Measurements from ENCODE around the gene TWF2.

Gene TWF2

DNA sequence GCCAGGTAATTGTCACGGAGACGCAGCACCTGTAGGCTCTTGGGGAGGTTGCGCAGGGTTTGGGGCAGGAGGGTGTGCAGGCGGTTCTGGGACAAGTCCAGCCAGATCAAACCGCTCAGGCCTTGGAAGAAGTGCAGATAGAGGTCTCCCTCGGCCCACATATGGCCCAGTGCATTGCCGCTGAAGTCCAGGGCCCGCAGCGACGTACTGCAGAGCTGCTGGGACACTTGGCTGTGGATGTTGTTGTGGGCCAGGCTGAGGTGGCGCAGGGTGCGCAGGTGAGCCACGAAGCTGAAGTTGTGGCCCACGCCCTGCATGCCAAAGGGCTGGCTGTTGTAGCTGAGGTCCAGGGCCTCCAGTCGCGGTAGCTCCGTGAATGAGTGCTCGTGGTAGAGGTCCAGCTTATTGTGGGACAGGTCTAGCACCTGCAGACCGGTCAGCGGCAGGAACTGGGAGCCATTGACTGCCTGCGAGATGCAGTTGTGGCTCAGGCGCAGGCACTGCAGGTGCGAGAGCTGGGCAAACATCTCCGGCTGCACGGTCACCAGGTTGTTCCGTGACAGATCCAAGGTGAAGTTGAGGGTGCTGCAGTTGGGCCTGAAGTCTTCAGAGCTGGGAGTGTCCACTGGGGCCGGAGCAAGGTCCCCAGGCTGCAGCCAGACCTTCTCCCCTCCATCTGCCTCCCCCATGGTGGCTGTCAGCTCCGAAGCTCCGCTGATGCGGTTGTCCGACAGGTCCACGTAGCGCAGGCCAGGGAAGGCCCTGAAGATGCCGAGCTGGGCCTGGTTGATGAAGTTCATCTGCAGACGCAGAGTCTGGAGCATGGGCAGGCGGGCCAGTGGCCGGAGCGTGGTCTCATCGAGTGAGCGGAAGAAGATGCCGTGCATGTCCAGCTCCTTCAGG, 16.4 kb downstream of the TWF2 start:
- DNase-seq (ENCODE audit: low read depth in 2 of 2), result no peak

DNA sequence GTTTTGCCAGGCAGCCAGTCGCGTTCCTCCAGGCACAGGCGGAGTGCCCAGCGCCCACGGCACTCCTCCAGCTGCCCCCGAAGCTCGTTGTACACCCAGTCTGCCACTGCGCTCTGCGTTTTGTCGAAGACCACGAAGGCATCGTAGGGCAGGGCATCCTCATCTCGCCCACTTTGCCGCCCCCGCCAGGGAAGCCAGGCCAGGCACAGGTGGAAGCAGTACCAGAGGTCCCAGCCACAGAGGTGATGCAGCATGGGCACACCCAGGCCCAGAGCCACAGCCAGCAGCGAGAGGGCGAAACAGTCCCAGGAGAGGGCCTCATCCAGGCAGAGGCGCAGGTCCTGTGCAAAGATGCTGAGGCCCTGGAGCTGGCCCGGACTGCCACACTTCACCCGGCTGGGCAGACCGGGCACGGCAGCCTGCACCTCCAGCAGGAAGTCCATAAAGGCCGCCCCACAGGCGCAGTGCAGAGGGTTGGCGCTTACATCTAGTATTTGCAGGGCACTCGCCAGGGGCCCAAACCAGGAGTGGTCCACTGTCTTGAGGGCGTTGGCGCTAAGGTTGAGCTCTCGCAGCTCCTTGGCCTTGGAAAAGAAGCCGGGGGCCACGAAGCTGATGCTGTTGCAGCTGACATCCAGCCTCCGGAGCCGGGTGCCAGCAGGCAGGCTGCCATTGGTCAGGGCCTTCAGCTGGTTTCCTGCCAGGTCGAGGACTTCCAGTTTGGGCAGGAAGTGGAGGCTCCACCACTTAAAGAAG, 17.2 kb downstream of the TWF2 start:
- DNase-seq (ENCODE audit: low read depth in 2 of 2), result no peak

DNA sequence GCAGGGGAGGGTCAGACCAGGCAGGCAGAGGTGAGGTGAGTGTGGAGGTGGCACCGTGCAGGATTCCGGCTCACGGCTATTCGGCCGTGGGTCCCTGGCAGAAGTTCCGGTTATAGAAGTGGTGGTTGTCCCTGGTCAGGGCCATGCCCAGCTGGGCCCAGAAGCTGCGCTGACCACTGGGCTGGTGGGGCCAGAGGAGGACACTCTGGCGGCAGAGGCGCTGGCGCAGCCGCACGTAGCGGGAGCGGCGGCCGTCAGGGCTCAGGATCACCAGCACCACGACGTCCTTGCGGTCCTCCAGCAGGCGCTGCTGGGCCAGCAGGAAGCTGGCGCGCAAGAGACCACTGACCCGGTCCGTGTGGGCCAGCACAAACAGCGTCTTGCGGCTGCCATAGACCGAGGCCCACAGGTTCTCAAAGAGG, 17.8 kb downstream of the TWF2 start:
- no peak for DNase-seq (ENCODE audit: low read depth in 2 of 2)

DNA sequence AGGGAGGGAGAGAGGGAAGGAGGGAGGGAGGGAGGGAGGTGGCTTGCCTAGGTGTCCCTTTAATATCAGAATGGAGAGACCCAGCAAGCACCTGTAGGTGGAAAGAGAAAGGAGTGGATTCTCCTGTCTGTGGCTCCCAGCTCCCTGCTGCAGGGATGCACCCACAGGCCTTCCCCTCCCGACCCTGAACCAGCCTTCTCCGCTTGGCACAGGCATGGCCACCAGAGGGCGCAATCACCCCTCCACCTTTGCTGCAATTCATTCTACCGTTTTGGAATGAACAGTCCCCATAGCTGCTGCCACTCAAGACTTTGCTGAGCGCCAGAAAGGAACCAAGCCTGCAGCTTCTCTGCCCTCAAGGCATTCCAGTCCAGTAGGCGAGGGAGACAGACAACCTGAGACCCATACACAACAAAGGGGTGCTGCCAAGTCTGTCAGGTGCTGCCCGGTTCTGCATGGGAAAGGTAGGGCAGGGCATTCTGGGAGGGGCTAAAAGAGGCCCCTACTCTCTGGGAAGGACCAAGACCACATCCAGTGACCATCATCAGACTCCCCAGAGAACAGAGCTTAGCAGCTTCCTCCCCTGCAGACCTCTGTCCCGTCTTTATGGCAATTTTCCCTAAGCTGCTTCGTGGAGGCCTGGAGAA, 18.5 kb downstream of the TWF2 start:
- DNase-seq (ENCODE audit: low read depth in 2 of 2), result peak; percentile 76 to 87

- no peak for DNase-seq (ENCODE audit: low read depth in 2 of 2)
Measured at GRCh38 chr3:52218937-52219650, 19.9 kb downstream of the TWF2 start.

DNA sequence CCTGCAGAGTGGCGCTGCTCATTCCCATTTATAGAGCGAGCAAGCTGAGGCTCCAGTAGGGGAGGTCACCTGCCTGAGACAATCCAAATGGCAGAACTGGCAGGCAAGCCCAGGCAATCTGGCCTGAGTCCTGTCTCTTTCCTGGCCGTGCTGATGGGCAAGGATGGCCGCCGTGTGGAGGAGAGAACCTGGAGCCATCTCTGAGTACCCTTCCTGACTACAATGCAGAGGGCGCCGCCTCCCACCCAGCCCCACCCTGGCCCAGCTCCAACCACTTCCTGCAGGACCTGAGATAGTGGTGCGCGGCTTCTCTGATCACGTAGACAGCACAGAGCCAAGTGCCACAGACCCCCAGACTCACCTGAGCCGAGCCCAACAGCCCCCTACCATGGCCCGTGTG, 20.5 kb downstream of the TWF2 start:
- DNase-seq (ENCODE audit: low read depth in 2 of 2), result no peak

- DNase-seq (ENCODE audit: low read depth in 2 of 2), result no peak
Measured at GRCh38 chr3:52218026-52218425, 20.9 kb downstream of the TWF2 start.

DNA sequence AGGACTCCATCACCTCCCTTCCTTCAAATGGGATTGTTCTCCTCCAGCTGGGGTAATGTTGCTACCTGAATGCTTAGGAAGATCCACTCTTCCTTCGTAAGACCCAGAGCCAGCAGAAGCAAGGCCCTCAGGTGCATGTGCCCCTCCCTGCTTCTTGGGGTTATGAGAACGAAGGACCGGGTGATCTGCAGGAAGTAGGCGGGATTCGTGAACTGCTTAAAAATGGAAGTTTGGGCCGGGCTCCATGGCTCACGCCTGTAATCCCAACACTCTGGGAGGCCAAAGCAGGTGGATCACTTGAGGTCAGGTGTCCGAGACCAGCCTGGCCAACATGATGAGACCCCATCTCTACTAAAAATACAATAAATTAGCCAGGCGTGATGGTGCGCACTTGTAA, 21.6 kb downstream of the TWF2 start:
- DNase-seq (ENCODE audit: low read depth in 2 of 2), result no peak

- DNase-seq (ENCODE audit: low read depth in 2 of 2), result no peak
Measured at GRCh38 chr3:52216585-52217408, 22.2 kb downstream of the TWF2 start.

DNA sequence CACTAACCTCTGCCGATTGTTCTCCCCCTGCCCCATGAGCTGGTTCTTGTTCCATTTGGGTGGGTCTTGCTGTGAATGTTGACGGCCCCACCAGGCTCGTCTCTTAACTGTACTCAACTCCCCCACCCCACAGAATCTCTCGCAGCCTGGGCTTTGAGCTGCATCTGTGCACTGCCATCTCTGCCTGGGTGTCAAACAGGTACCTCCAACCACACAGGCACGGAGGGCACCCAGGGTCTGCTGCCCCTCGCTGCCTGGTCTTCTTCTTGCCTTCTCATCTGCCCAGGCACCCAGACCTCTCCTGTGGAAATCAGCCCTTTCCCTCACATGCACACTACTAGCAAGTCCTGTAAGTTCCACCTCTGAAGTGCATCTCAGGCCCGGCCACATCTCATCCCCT, 23.6 kb downstream of the TWF2 start:
- no peak for DNase-seq (ENCODE audit: low read depth in 2 of 2)

DNA sequence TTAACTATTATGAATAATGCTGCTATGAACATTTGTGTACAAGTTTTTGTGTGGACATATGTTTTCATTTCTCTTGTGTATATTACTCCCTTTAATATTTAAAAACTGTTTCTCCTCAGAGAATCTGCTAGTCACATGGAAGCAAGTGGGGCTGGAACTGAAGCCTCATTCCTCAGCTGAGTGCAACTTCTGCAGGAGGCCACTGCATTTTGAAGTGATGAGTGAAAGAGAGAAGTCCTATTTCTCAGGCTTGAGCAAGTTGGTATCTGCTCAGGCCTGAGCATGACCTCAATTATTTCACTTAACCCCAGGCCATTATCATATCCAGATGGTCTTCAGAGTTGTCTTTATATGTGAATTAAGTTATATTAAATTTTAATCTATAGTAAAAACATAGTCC, 25.1 kb downstream of the TWF2 start:
- DNase-seq (ENCODE audit: low read depth in 2 of 2), result no peak

- DNase-seq (ENCODE audit: low read depth in 2 of 2), result no peak
Measured at GRCh38 chr3:52213005-52213404, 26.0 kb downstream of the TWF2 start.

DNA sequence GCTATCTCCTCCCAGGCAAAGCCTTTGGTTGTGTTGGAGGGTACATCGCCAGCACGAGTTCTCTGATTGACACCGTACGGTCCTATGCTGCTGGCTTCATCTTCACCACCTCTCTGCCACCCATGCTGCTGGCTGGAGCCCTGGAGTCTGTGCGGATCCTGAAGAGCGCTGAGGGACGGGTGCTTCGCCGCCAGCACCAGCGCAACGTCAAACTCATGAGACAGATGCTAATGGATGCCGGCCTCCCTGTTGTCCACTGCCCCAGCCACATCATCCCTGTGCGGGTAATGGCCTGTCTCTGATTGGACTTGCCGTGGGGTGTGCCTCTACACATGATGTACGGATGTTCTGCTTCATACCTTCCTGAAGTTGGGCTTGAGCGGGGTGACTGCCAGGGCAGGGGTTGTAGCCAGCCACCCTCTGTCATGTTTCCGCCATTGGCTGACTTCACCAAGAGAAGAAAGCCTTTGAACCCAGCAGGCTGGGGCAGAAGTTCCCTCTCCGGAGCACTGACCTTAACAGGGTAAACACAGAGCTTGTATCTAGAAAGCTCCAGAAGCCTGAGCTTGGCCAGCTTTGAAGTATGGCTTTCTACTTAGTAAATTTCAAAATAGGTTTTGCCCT, 27.6 kb downstream of the TWF2 start:
- DNase-seq (ENCODE audit: low read depth in 2 of 2), result no peak

GRCh38 chr3:52210550-52211046, 28.4 kb downstream of the TWF2 start:
- no peak for DNase-seq (ENCODE audit: low read depth in 2 of 2)

DNA sequence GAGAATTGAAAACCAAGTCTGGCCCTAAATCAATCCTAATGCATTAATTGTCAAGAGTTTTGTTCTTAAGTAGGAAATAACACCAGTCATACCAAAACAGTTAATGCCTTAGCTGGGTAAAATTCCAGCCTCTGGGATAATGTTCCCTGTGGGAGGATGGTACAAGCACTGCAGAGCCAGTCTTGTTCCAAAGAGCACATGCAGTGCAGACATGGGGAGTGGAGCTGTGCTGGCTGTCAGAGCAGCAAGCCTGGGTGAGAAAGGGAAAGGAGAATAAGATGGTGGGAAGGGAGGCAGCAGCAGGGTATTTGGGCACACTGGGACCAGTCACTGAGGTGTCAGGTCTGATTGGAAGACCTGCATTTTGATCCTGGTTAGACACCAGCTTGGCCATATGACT, 28.9 kb downstream of the TWF2 start:
- DNase-seq (ENCODE audit: low read depth in 2 of 2), result no peak

DNA sequence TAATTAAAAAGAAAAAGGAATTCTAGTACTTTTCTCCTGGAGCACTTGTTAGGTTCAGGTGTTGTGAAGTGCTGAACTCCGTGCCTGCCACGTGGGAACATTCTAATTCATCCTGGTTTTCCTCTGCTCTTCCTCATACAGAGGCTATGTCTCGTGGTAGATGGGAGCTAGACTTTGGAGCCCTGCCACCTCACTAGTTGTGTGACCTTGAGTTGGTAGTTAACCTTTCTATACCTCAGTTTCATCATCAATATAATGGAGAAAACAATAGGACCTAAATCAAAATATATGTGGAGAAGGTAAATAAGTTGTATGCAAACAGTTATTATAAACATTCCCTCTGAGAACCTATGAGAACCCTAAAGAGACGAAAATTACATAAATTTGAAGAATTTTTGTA, 30.4 kb downstream of the TWF2 start:
- DNase-seq (ENCODE audit: low read depth in 2 of 2), result no peak

GRCh38 chr3:52205727-52206372, 33.1 kb downstream of the TWF2 start:
- DNase-seq (ENCODE audit: low read depth in 2 of 2), result no peak

- DNase-seq (ENCODE audit: low read depth in 2 of 2), result no peak
Measured at GRCh38 chr3:52204337-52205073, 34.5 kb downstream of the TWF2 start.

DNA sequence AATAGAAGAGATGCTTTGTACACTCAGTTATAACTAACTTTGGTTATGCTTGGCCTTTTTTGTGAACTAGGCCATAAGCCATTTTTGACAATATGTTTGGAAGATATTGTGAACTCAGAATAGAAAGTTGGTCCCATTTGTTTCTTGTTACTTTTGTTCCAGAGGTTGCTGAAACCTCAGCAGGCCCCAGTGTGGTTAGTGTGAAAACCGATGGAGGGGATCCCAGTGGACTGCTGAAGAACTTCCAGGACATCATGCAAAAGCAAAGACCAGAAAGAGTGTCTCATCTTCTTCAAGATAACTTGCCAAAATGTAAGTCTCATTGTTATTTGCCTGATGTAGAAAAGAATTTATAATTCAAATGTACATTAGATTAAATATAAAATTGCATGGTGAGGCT, 35.3 kb downstream of the TWF2 start:
- DNase-seq (ENCODE audit: low read depth in 2 of 2), result no peak

Measured in stimulated activated CD4-positive, alpha-beta T cell treated with anti-CD3 and anti-CD28 coated beads, Interleukin-1b, Interleukin-23, amount 100 ng/mL, for 1 hour (primary cell).